Peyer's patch (tissue), 4 donors: ENCODE data around the gene TMEM175. TPM values are rescaled to one million over a fixed set of nuclear protein-coding genes. Genes with fewer than 3 reads are reported as not detected.

ENCODE experiments used
- DNase-seq, 3 donors: peaks; one replicate each; pipeline ENCODE4 v3.0.0-alpha.2; 2017 to 2019
- H3K27ac ChIP-seq, 4 donors: fragments of 200-600 bp; sonication (generic); one replicate each; pipeline ENCODE4 v1.5.1; 2016 to 2019
- H3K27me3 ChIP-seq, 2 donors: fragments of 200-600 bp; sonication (generic); one replicate each; pipeline ENCODE4 v1.5.1; 2019
- H3K36me3 ChIP-seq, 3 donors: fragments of 200-600 bp; sonication (generic); one replicate each; pipeline ENCODE4 v1.5.1; 2016 to 2019
- H3K4me1 ChIP-seq, 4 donors: fragments of 200-600 bp; sonication (generic); one replicate each; pipeline ENCODE4 v1.5.1; 2016 to 2019
- H3K4me3 ChIP-seq, 4 donors: fragments of 200-600 bp; sonication (generic); 1 replicate in 3 of 4; 2 replicates in 1 of 4; pipeline ENCODE4 v1.5.1; 2016 to 2019; ENCODE audit warnings: mild to moderate bottlenecking in 1 of 4
- H3K9me3 ChIP-seq, 4 donors: fragments of 200-600 bp; sonication (generic); one replicate each; pipeline ENCODE4 v1.5.1; 2016 to 2019; ENCODE audit warnings: mild to moderate bottlenecking in 1 of 4
- CTCF ChIP-seq, 6 experiments: fragments of 450-650 bp in 4 of 6; fragments of 200-600 bp in 2 of 6; sonication (generic) in 1 of 6; IDR thresholded peaks; one replicate each; pipeline ENCODE4 v1.5.1; 2017 to 2019; ENCODE audit warnings: antibody characterized with exemption in 6 of 6, mild to moderate bottlenecking in 3 of 6, moderate library complexity in 1 of 6
- POLR2A ChIP-seq, 2 donors: fragments of 450-650 bp; IDR thresholded peaks; one replicate each; pipeline ENCODE4 v1.5.1; 2017; ENCODE audit warnings: antibody characterized with exemption in 2 of 2, mild to moderate bottlenecking in 2 of 2, moderate library complexity in 2 of 2
- total RNA-seq, 4 donors: library from RNA; depleted of rRNA; stranded (reverse); fragments of >200 nt; gene quantifications; one replicate each; pipeline ENCODE4 v1.1.0, GENCODE V29; 2016

The TMEM175 gene
- total RNA-seq, 4 donors from 2014 or later: 46.1 to 111 (median 56.6) TPM

GRCh38 chr4:899556-899906 is 32.7 kb upstream of the TMEM175 start:
- no peak for DNase-seq
- Histone ChIP-seq H3K9me3 (no peaks in the 10 kb centered on the region), H3K36me3 (peaks cover 0 to 86% (median 0%) of the 10 kb centered on the region in 3 donors), H3K4me3 (no peak overlapping the region), H3K27ac (no peak overlapping the region), H3K4me1 (no peaks in the 10 kb centered on the region), H3K27me3 (no peaks in the 10 kb centered on the region)
- no peak for TF ChIP-seq POLR2A (IDR thresholded peaks at IDR 0.05)
- no peak for TF ChIP-seq CTCF (IDR thresholded peaks at IDR 0.05)

GRCh38 chr4:900073-900472 is 32.2 kb upstream of the TMEM175 start:
- no peak for DNase-seq
- Histone ChIP-seq H3K27me3 (no peaks in the 10 kb centered on the region), H3K36me3 (peaks cover 0 to 86% (median 0%) of the 10 kb centered on the region in 3 donors), H3K27ac (no peak overlapping the region), H3K4me1 (no peaks in the 10 kb centered on the region), H3K9me3 (no peaks in the 10 kb centered on the region), H3K4me3 (no peak overlapping the region)
- TF ChIP-seq POLR2A (IDR thresholded peaks at IDR 0.05) (no peak), CTCF (IDR thresholded peaks at IDR 0.05) (no peak)

GRCh38 chr4:900721-901120 is 31.5 kb upstream of the TMEM175 start:
- Histone ChIP-seq H3K9me3 (peaks cover 0 to 3% (median 0%) of the 10 kb centered on the region in 4 donors), H3K27ac (no peak overlapping the region), H3K4me1 (no peaks in the 10 kb centered on the region), H3K4me3 (no peak overlapping the region), H3K27me3 (no peaks in the 10 kb centered on the region), H3K36me3 (peaks cover 0 to 79% (median 0%) of the 10 kb centered on the region in 3 donors)
- DNase-seq: no peak
- TF ChIP-seq CTCF (IDR thresholded peaks at IDR 0.05) (no peak), POLR2A (IDR thresholded peaks at IDR 0.05) (no peak)

GRCh38 chr4:901192-901910 is 30.9 kb upstream of the TMEM175 start:
- no peak overlapping the region for H3K27ac ChIP-seq
- no peaks in the 10 kb centered on the region for H3K4me1 ChIP-seq
- no peak for DNase-seq
- H3K27me3 ChIP-seq: no peaks in the 10 kb centered on the region
- peaks cover 0 to 75% (median 0%) of the 10 kb centered on the region in 3 donors for H3K36me3 ChIP-seq
- TF ChIP-seq CTCF (IDR thresholded peaks at IDR 0.05) (no peak), POLR2A (IDR thresholded peaks at IDR 0.05) (no peak)
- H3K9me3 ChIP-seq: peaks cover 0 to 4% (median 0%) of the 10 kb centered on the region in 4 donors
- no peak overlapping the region for H3K4me3 ChIP-seq

GRCh38 chr4:903066-904046 is 28.9 kb upstream of the TMEM175 start:
- H3K4me3 ChIP-seq: no peak overlapping the region
- TF ChIP-seq POLR2A (IDR thresholded peaks at IDR 0.05): no peak
- TF ChIP-seq CTCF (IDR thresholded peaks at IDR 0.05): no peak
- H3K4me1 ChIP-seq: no peaks in the 10 kb centered on the region
- H3K27ac ChIP-seq: no peak overlapping the region
- no peaks in the 10 kb centered on the region for H3K27me3 ChIP-seq
- H3K9me3 ChIP-seq: peaks cover 0 to 4% (median 0%) of the 10 kb centered on the region in 4 donors
- no peak for DNase-seq
- peaks cover 0 to 73% (median 0%) of the 10 kb centered on the region in 3 donors for H3K36me3 ChIP-seq
